Cardiac fibroblast (primary cell): ENCODE results near the gene SRD5A2.
"Not testable (repeated sequence)": the region's sequence is repeated elsewhere in the genome, so short reads cannot be mapped to it uniquely, and the experiment has no call there.

Experiments used
- DNase-seq, 2 donors: peaks; one replicate each; pipeline versions ENCODE4 v3.0.0 to v3.0.0-alpha.2; 2010; ENCODE audit warnings: low read depth in 2 of 2
- H3K4me3 ChIP-seq, 2 donors: replicated peaks in 1 of 2; 1 replicate in 1 of 2; 2 replicates in 1 of 2; pipeline ENCODE4 v1.5.1; 2011; ENCODE audit warnings: low read depth in 2 of 2, low read length in 2 of 2, mild to moderate bottlenecking in 2 of 2, moderate library complexity in 1 of 2
- TF ChIP-seq, protein P1 (sequence below): IDR thresholded peaks from one replicate; pipeline ENCODE4 v1.5.1; 2011; ENCODE audit warnings: low read depth, mild to moderate bottlenecking, low read length, inconsistent platforms

SRD5A2 gene

DNA sequence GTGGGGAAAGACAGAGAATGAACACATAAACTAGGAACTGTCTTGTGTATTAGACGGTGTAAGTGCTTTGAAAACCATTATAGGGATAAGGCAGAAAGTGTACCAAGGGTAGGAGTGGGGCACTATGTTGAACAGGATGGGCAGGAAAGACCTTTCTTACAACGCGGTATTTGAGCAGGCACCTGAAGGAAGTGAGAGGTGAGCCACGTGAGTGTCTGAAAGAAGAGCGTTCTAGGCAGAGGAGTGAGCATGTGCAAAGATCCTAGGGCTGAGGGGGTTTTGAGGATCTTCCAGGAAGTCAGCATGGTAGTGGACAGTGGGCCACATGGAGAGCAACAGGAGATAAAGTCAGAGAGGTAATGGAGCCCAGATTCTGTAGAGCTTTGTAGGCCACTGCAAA lies 65.2 kb downstream of the SRD5A2 start:
- no peak for DNase-seq
- TF ChIP-seq, protein P1, sequence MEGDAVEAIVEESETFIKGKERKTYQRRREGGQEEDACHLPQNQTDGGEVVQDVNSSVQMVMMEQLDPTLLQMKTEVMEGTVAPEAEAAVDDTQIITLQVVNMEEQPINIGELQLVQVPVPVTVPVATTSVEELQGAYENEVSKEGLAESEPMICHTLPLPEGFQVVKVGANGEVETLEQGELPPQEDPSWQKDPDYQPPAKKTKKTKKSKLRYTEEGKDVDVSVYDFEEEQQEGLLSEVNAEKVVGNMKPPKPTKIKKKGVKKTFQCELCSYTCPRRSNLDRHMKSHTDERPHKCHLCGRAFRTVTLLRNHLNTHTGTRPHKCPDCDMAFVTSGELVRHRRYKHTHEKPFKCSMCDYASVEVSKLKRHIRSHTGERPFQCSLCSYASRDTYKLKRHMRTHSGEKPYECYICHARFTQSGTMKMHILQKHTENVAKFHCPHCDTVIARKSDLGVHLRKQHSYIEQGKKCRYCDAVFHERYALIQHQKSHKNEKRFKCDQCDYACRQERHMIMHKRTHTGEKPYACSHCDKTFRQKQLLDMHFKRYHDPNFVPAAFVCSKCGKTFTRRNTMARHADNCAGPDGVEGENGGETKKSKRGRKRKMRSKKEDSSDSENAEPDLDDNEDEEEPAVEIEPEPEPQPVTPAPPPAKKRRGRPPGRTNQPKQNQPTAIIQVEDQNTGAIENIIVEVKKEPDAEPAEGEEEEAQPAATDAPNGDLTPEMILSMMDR = no peak
- H3K4me3 ChIP-seq = no peak overlapping the region

DNA sequence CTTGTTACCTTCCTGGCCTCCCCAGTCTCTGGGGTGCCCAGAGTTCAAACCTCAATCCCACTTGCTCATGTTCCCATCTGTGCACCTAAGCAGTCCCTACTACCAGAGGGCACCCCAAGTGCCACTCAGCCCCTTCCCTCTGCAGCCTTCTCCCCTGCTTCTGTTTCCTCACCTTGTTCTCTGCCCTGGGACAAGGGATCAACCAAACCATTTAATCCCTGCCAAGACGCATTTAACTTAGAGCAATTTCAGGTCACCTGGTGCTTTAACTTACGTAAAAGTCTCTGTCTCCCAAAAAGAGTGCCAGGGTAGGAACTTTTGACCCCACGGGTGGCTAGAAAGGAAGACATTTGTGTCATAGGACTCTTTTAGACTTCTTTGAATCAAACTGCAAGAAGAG lies 67.2 kb downstream of the SRD5A2 start:
- TF ChIP-seq, protein P1 = no peak
- H3K4me3 ChIP-seq = no peak overlapping the region
- DNase-seq = no peak

DNA sequence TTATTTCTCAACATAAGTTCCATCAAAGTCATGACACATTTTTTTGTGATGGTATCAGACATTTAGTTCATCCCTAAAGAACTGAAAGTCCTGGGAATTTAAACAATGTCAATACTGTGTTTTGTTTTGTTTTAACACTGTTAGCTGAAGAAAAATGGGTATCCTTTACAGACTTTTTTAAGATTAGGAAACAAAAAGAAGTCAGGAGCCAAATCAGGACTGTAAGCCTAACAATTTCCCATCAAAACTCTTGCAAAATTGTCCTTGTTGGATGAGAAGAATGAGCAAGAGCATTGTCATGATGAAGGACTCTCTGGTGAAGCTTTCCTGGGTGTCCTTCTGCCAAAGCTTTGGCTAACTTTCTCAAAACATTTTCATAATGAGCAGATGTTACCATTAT lies 69.4 kb downstream of the SRD5A2 start:
- DNase-seq = no peak
- no peak overlapping the region for H3K4me3 ChIP-seq
- TF ChIP-seq, protein P1 = no peak

DNA sequence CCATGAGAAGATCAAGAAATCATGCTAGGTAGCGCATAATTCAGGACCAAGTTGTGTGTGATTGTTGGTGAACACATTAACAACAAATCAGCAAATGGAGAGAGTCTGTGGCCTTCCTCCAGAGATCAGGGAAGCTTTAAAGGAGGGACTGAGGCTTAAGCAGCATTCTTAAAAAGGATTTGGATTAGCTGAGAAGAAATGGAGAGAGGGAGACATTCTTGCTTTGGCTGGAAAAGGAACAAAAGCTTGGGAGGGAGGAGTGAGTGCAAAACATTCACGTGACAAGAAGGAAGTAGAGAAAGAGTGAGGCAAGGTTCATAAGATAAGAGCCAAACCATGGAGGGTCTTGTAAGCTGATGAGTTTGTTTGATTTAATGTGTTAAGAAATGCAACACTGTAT lies 75.6 kb downstream of the SRD5A2 start:
- TF ChIP-seq, protein P1 = no peak
- DNase-seq = no peak
- no peak overlapping the region for H3K4me3 ChIP-seq

DNA sequence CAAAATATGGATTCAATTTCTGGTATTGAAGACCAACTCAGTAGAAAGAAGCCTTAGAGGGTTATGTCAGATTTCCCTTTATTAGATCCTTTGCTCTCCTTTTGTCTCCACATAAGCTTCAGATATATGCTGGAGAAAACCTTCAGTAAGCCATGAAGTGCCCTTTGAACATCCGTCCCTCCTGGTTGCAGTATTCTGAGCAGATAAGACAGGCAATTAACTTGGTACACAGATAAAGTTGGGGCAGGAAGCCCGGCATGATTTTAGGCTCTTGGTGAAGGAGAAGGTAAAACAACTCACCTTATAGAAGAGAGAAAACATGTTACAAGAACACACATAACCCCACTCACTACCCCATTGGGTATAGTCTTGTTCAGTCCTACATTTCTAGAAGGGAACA lies 76.4 kb downstream of the SRD5A2 start:
- H3K4me3 ChIP-seq = no peak overlapping the region
- no peak for DNase-seq
- TF ChIP-seq, protein P1 = no peak

DNA sequence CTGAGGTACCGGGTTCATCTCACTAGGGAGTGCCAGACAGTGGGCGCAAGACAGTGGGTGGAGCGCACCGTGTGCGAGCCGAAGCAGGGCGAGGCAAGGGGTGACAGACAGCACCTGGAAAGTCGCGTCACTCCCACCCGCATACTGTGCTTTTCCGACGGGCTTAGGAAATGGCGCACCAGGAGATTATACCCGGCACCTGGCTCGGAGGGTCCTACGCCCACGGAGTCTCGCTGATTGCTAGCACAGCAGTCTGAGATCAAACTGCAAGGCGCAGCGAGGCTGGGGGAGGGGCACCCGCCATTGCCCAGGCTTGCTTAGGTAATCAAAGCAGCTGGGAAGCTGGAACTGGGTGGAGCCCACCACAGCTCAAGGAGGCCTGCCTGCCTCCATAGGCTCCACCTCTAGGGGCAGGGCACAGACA lies 84.3 kb downstream of the SRD5A2 start:
- not testable (repeated sequence) for DNase-seq, H3K4me3 ChIP-seq

DNA sequence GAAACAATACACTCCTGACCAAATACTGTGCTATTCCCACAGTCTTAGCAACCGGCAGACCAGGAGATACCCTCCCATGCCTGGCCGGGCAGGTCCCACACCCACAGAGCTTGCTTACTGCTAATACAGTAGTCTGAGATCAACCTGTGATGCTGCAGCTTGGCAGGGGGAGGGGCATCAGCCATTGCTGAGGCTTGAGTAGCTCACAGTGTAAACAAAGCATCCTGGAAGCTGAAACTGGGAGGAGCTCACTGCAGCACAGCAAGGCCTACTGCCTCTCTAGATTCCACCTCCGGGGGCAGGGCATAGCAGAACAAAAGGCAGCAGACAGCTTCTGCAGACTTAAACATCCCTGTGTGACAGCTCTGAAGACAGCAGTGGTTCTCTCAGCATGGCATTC lies 91.4 kb downstream of the SRD5A2 start:
- H3K4me3 ChIP-seq = not testable (repeated sequence)
- DNase-seq = peak in 1 of 2 donors; percentile 24

DNA sequence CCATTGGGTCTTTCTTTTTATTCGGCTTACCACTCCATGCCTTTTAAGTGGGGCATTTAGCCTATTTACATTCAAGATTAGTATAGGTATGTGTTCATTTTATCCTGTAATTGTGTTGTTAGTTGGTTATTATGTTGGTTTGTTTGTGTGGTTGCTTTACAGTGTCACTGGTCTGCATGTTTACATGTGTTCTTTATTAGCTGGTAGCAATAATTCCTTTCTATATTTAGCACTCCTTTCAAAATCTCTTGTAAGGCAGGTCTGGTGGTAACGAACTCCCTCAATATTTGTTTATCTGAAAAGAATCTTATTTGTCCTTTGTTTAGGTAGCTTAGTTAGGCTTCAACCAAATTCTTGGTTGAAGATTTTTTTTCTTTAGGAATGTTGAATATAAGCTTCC lies 97.5 kb downstream of the SRD5A2 start:
- no peak overlapping the region for H3K4me3 ChIP-seq
- DNase-seq = no peak
- TF ChIP-seq, protein P1 = no peak
